Prostate gland (tissue), 2 donors: Measurements from ENCODE around the gene PPP1R15B. TPM values are rescaled to one million over a fixed set of nuclear protein-coding genes. Genes with fewer than 3 reads are reported as not detected.

Experiments
- DNase-seq: peaks from one replicate; pipeline ENCODE4 v3.0.0-alpha.2; 2019; ENCODE audit warnings: low spot score
- H3K27ac ChIP-seq, 2 donors: fragments of 200-600 bp; sonication (generic); 2 replicates each; pipeline ENCODE4 v1.5.1; 2017 to 2019
- H3K27me3 ChIP-seq: fragments of 200-600 bp; sonication (generic); replicated peaks from 2 replicates; pipeline ENCODE4 v1.5.1; 2019; ENCODE audit not compliant: insufficient read depth
- H3K36me3 ChIP-seq, 2 donors: fragments of 200-600 bp; sonication (generic); 1 replicate in 1 of 2; 2 replicates in 1 of 2; pipeline versions ENCODE4 v1.5.1 to v1.8.1; 2017 to 2019
- H3K4me1 ChIP-seq: fragments of 200-600 bp; sonication (generic); replicated peaks from 2 replicates; pipeline ENCODE4 v1.5.1; 2019
- H3K4me3 ChIP-seq, 2 donors: fragments of 200-600 bp; sonication (generic); 2 replicates each; pipeline ENCODE4 v1.5.1; 2017 to 2019
- H3K9me3 ChIP-seq: fragments of 200-600 bp; sonication (generic); 2 replicates; pipeline ENCODE4 v1.5.1; 2017
- CTCF ChIP-seq, 4 experiments: fragments of 200-600 bp in 2 of 4; fragments of 450-650 bp in 2 of 4; sonication (generic) in 2 of 4; IDR thresholded peaks; 1 replicate in 3 of 4; 2 replicates in 1 of 4; pipeline ENCODE4 v1.5.1; 2016 to 2019; ENCODE audit warnings: antibody characterized with exemption in 4 of 4, mild to moderate bottlenecking in 2 of 4, moderate library complexity in 2 of 4
- POLR2A ChIP-seq: fragments of 450-650 bp; IDR thresholded peaks from one replicate; pipeline ENCODE4 v1.6.1; 2016; ENCODE audit warnings: antibody characterized with exemption, mild to moderate bottlenecking
- POLR2AphosphoS5 ChIP-seq: sonication (generic); formaldehyde crosslinking; IDR thresholded peaks from one replicate; pipeline ENCODE4 v1.6.1; 2017; ENCODE audit warnings: antibody characterized with exemption
- WGBS: methylation state at CpG from one replicate; pipeline ENCODE4 v1.1.5; 2018; 5-methylcytosine and 5-hydroxymethylcytosine counted together
- intact Hi-C: fragments of 100-400 bp; cut with DNase I; formaldehyde crosslinking; loops from one replicate; pipeline ENCODE4 v1.14.2; 2022
- total RNA-seq, 2 donors: library from RNA; depleted of rRNA; stranded (reverse); fragments of >200 nt; gene quantifications; one replicate each; pipeline ENCODE4 v1.1.0, GENCODE V29; 2016

Gene PPP1R15B
- total RNA-seq, 2 donors from 2014 or later = 43.5 to 45.0 TPM

- 48% methylated on average over 2 of the region's 2 CpGs for WGBS
- Histone ChIP-seq H3K4me3 (no peak overlapping the region), H3K9me3 (no peaks in the 10 kb centered on the region), H3K36me3 (no peaks in the 10 kb centered on the region), H3K27me3 (no peaks in the 10 kb centered on the region), H3K27ac (no peak overlapping the region), H3K4me1 (peaks cover 4% of the 10 kb centered on the region)
- no peak for DNase-seq
- intact Hi-C loops = no loop called here
- TF ChIP-seq CTCF (IDR thresholded peaks at IDR 0.05) (no peak), POLR2A (no peak), POLR2AphosphoS5 (no peak)
These were observed 28.9 kb downstream of the PPP1R15B start for GRCh38 chr1:204382714-204383083.

GRCh38 chr1:204380293-204380831 is 31.3 kb downstream of the PPP1R15B start:
- no peaks in the 10 kb centered on the region for H3K36me3 ChIP-seq
- peak; percentile 91 for DNase-seq
- intact Hi-C loops = no loop called here
- peaks cover 4% of the 10 kb centered on the region for H3K4me1 ChIP-seq
- H3K9me3 ChIP-seq = no peaks in the 10 kb centered on the region
- WGBS = 39% methylated on average over 8 of the region's 8 CpGs
- TF ChIP-seq CTCF (IDR thresholded peaks at IDR 0.05) = no peak
- TF ChIP-seq POLR2AphosphoS5 = peak; percentile 90
- no peaks in the 10 kb centered on the region for H3K27me3 ChIP-seq
- peak overlapping the region; percentile 43 to 72 for H3K27ac ChIP-seq
- no peak overlapping the region for H3K4me3 ChIP-seq

GRCh38 chr1:204377800-204378668 is 33.6 kb downstream of the PPP1R15B start:
- intact Hi-C loops = no loop called here
- peak; percentile 13 for TF ChIP-seq POLR2AphosphoS5
- TF ChIP-seq CTCF (IDR thresholded peaks at IDR 0.05) = peak in 1 of 4 experiments; percentile 5
- TF ChIP-seq POLR2A = peak; percentile 41
- DNase-seq = peak; percentile 48
- Histone ChIP-seq H3K27ac (peak overlapping the region; percentile 63 to 72), H3K4me3 (peak overlapping the region; percentile 42 to 48), H3K36me3 (no peaks in the 10 kb centered on the region), H3K27me3 (no peaks in the 10 kb centered on the region), H3K4me1 (peaks cover 4% of the 10 kb centered on the region), H3K9me3 (no peaks in the 10 kb centered on the region)
- 3% methylated on average over 35 of the region's 55 CpGs for WGBS

GRCh38 chr1:204376919-204377799 is 34.5 kb downstream of the PPP1R15B start:
- H3K9me3 ChIP-seq = no peaks in the 10 kb centered on the region
- TF ChIP-seq POLR2AphosphoS5 (no peak), CTCF (IDR thresholded peaks at IDR 0.05) (no peak), POLR2A (no peak)
- no peaks in the 10 kb centered on the region for H3K27me3 ChIP-seq
- intact Hi-C loops = no loop called here
- 58% methylated on average over 25 of the region's 28 CpGs for WGBS
- peak overlapping the region; percentile 63 to 72 for H3K27ac ChIP-seq
- H3K4me3 ChIP-seq = peak overlapping the region; percentile 42 to 48
- no peaks in the 10 kb centered on the region for H3K36me3 ChIP-seq
- DNase-seq = no peak
- peaks cover 4% of the 10 kb centered on the region for H3K4me1 ChIP-seq
